ENCODE results near the gene ADCYAP1R1. TPM values are rescaled to one million over a fixed set of nuclear protein-coding genes. Genes with fewer than 3 reads are reported as not detected.

Gene ADCYAP1R1
- total RNA-seq, 1 experiment from 2014 or later = 8.9 TPM

DNA sequence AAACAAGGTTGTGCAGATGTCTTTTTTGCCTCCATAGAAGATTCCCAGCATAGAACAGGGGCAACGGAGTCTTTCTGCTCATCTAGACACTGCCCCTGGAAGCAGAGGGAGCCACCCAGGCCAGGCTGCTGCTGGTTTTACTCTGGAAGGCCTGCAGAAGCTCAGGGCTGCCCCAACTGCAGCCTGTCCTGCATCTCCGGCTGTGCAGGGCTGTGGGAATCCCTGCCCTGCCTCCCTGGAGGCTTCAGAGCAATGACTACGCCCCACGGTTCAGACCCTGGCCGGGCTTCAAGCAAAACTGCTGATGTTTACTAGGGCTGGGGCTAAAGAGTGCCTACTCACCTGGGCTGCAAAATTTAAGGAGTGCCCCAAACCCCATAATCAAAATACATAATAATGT, 44.5 kb upstream of the ADCYAP1R1 start:
- Histone ChIP-seq H2BK5ac (ENCODE audit: insufficient read length, low read length) (no peak overlapping the region), H3K27me3 (ENCODE audit: insufficient read depth, low read length) (0 out of 2 replicates have a peak, but pooled peaks cover 2% of the 10 kb centered on the region), H3K9ac (ENCODE audit: extremely low read depth, insufficient read length, low read length) (no peak overlapping the region), H4K20me1 (ENCODE audit: control insufficient read depth, insufficient read depth, insufficient read length) (no peaks in the 10 kb centered on the region), H2AK5ac (ENCODE audit: insufficient read length, low read length) (no peak overlapping the region), H3T11ph (ENCODE audit: low read length) (no peak overlapping the region), H3K4me1 (ENCODE audit: insufficient read depth, low read length) (0 out of 2 replicates have a peak, but pooled peaks cover 2% of the 10 kb centered on the region), H2BK120ac (ENCODE audit: low read depth, low read length, poor library complexity, severe bottlenecking) (no peak overlapping the region), H4K91ac (ENCODE audit: insufficient read length, low read depth, low read length) (no peak overlapping the region), H4K5ac (ENCODE audit: insufficient read length, low read depth, low read length) (no peak overlapping the region), H3K79me1 (ENCODE audit: insufficient read depth, low read depth, low read length, poor library complexity, severe bottlenecking) (no peaks in the 10 kb centered on the region), H3K23ac (ENCODE audit: insufficient read length, low read depth, low read length) (no peak overlapping the region), H3K23me2 (ENCODE audit: insufficient read length, low read depth, low read length, poor library complexity, severe bottlenecking) (no peaks in the 10 kb centered on the region), H3K27ac (ENCODE audit: insufficient read length, low read depth, low read length) (no peak overlapping the region), H2BK15ac (ENCODE audit: low read depth, low read length) (no peak overlapping the region), H3K9me3 (ENCODE audit: control insufficient read depth, low read depth, low read length) (no peaks in the 10 kb centered on the region), H3K56ac (ENCODE audit: insufficient read length, low read depth, low read length) (no peak overlapping the region), H2BK12ac (ENCODE audit: insufficient read length, low read depth, low read length) (no peak overlapping the region), H3K18ac (ENCODE audit: insufficient read length, low read depth, low read length) (no peak overlapping the region), H3K4ac (ENCODE audit: low read depth, low read length) (no peak overlapping the region), H2BK20ac (ENCODE audit: low read depth, low read length, poor library complexity, severe bottlenecking) (no peak overlapping the region), H3K14ac (ENCODE audit: insufficient read depth, low read length) (no peak overlapping the region), H3K79me2 (ENCODE audit: insufficient read depth, low read length) (no peaks in the 10 kb centered on the region), H4K8ac (replicated peaks; ENCODE audit: insufficient read length, low read depth, low read length) (no peak overlapping the region), H2AFZ (ENCODE audit: low read length) (no peak overlapping the region), H3K4me2 (ENCODE audit: insufficient read depth, insufficient read length, low read length) (no peak overlapping the region)
- Mint-ChIP-seq H3K27me3 (ENCODE audit: low read depth) (peaks cover 6% of the 10 kb centered on the region), H3K27ac (no peak overlapping the region), H3K36me3 (ENCODE audit: insufficient read depth in 1 of 3, low read depth in 3 of 3) (peaks cover 0 to 8% (median 7%) of the 10 kb centered on the region in 3 experiments; a peak in 2 of 7 replicates), H3K4me3 (no peak overlapping the region), H3K9me3 (peaks cover 3 to 4% of the 10 kb centered on the region in 2 experiments; a peak in 2 of 5 replicates), H3K4me1 (peaks cover 8 to 18% of the 10 kb centered on the region in 2 experiments; a peak in 3 of 4 replicates)
- TF ChIP-seq, protein P1, sequence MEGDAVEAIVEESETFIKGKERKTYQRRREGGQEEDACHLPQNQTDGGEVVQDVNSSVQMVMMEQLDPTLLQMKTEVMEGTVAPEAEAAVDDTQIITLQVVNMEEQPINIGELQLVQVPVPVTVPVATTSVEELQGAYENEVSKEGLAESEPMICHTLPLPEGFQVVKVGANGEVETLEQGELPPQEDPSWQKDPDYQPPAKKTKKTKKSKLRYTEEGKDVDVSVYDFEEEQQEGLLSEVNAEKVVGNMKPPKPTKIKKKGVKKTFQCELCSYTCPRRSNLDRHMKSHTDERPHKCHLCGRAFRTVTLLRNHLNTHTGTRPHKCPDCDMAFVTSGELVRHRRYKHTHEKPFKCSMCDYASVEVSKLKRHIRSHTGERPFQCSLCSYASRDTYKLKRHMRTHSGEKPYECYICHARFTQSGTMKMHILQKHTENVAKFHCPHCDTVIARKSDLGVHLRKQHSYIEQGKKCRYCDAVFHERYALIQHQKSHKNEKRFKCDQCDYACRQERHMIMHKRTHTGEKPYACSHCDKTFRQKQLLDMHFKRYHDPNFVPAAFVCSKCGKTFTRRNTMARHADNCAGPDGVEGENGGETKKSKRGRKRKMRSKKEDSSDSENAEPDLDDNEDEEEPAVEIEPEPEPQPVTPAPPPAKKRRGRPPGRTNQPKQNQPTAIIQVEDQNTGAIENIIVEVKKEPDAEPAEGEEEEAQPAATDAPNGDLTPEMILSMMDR (conservative IDR thresholded peaks at IDR 0.05) = no peak
- WGBS (ENCODE audit: extremely low coverage, insufficient read length, low lambda C conversion rate) = no CpG with 5 or more reads among the region's 5 CpGs
- DNase-seq = no peak
